HG02610 (cell line): ENCODE measurements around the gene CD33.
"Not testable (repeated sequence)": the region's sequence is repeated elsewhere in the genome, so short reads cannot be mapped to it uniquely, and the experiment has no call there.

ENCODE experiments used
- ATAC-seq: cut with Tn5 transposase; IDR thresholded peaks from one replicate; pipeline ENCODE4 v1.9.1; 2021; ENCODE audit warnings: mild to moderate bottlenecking, moderate library complexity; ENCODE audit not compliant: unreplicated experiment

The CD33 gene

DNA sequence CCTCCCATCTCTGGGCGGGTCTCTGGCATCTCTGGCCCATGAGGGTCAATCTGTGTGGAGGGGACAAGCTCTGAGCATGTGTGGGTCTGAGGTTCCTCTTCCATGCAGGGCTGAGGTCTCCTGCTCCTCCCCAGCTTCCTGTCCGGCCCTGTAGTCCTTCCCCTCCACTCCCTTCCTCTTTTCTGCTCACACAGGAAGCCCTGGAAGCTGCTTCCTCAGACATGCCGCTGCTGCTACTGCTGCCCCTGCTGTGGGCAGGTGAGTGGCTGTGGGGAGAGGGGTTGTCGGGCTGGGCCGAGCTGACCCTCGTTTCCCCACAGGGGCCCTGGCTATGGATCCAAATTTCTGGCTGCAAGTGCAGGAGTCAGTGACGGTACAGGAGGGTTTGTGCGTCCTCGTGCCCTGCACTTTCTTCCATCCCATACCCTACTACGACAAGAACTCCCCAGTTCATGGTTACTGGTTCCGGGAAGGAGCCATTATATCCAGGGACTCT lies at the start of gene CD33:
CD33 (plus strand) TSS at position 183 of the 496 bp plus-strand sequence; CDS start at position 222, 39 bp downstream.
- ATAC-seq, result not testable (repeated sequence)

DNA sequence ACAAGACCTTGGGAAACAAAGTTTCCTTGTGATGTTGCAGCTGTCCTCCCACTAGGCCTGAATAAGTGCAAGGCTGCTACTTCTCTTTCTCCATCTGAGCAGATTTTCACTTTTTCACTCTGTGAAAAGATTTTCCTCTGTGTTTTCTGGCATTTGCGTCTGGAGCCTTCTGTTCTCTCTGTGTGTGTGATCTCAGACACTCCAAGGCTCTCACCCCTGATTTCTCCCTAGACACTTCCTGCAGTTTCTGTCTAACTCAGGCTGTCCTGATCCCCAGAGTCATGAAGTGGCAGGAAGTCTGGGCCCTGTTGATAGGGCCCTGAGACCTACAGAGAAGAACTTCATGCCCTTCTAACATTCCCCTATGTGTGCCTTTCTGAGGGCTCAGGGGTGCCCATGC lies 45.6 kb upstream of the CD33 start:
- no peak for ATAC-seq

DNA sequence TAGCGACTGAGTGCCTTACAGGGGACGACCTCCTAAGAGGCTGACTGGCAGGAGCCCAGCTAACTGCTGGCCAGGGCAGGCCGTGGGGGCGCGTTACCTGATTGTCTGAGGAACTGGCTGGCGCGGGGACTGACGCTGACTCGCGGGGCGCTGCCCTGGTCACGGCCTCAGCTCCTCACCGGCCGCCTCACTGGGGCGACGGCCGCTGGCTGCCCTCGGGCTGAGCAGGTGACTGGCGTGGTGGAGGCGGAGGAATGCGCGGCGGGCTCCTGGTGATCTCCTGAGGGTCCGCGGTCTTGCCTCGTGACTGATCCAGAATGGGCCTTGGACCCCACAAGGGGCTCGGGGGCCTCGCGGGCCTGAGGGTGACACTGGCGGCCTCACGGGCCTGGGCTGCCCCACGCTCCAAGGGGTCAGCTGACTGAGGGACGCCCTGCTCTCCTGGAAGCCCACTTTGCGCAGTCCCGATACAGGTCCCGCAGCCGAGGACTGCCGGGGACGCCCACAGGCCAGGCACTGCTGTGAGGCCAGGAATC lies 43.4 kb upstream of the CD33 start:
- ATAC-seq, result no peak

DNA sequence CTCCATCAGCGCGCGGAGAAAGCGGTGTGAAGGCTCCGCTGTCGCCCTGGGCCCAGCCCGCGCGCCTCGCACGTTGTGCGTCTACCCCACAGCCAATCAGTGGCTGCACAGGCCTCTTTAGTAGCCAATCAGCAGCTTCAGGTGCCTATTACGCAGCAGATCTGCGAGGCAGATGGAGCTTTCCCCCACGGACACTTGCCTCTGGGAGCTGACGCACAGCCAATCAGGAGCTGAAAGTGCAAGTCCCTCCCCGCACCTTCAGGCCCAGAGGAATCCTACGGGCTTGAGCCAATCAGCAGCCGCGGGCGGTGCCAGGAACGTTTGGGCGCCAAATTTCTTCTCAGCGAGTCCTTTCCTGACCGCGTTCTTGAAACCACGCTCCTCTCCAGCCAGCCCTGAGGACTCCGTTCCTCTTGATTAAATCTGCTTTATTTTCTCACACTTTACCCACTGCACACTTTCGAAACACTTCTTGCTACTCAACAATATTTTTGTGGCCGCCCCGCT lies 42.9 kb upstream of the CD33 start:
- ATAC-seq, result no peak

DNA sequence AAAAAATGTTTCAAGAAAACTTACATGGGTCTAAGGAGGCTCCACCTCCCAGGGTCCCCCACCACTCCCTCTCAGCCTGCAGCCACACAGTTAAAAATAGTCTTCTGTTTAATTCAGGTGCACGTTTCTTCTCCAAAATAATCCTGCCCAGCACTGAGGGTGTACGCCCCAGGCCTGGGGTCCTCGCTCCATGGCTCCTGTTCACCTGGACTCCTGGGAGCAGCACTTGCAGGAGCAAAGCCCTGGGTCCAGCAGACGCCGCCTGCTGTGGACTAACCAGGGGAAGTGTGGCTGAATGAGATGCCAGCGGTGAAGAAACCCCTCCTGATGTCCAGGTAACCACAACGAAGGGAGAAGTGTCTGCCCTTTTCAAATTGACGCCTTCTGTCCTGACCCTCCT lies 41.3 kb upstream of the CD33 start:
- no peak for ATAC-seq

DNA sequence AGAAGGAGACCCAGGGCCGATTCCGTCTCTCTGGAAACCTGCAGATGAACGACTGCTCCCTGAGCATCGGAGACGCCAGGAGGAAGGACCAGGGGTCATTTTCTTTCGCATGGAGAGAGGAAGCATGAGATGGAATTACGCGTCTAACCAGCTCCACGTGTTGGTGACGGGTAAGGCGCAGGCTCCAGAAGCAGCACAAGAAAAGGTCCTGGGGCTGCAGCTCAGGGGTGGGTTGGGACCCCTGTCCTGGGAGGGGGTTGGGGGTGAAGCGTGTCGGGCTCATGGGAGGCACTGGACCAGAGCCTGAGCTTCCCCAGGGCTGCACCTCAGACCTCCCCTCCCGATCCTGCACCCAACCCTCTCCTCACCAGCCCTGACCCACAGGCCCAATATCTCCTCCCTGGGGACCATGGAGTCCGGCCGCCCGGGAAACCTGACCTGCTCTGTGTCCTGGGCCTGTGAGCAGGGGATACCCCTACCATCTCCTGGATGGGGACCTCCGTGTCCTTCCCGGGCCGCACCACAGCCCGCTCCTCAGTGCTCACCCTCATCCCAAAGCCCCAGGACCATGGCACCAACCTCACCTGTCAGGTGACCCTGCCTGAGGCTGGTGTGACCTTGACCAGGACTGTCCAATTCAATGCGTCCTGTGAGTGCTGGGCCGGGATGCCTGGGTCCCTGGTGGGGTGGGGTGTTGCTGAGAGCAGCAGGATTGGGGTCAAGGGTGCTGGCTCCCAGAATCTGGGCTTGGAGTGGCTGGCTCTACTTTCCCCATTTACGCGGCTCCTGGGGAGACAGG lies 39.6 kb upstream of the CD33 start:
- no peak for ATAC-seq

DNA sequence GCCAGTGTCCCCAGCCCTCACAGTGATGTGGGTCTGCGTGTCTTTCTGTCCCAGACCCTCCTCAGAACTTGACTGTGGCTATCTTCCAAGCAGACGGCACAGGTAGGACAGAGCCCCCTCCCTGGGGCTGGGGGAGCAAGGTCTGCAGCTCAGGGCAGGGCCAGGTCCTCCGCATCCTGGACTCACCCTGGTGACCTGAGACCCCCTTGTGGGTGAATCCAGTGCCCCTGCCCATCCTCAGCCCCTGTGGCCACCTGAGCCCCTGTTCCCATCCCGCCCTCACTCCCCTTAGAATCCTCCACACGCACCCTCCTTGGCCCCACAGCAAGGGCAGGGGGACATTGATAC lies 39.0 kb upstream of the CD33 start:
- ATAC-seq, result no peak

DNA sequence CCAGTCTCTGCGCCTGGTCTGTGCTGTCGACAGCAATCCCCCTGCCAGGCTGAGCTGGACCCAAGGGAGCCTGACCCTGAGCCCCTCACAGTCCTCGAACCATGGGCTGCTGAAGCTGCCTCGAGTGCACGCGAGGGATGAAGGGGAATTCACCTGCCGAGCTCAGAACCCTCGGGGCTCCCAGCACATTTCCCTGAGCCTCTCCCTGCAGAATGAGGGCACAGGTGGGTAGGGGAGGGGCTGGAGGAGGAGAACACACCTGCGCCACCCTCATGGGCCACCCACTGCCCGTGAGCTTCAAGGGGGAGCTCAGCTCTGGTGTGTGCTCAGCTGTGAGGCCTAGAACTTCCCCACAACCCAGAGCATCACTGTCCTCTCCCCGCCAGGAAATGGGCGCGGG lies 38.6 kb upstream of the CD33 start:
- no peak for ATAC-seq

DNA sequence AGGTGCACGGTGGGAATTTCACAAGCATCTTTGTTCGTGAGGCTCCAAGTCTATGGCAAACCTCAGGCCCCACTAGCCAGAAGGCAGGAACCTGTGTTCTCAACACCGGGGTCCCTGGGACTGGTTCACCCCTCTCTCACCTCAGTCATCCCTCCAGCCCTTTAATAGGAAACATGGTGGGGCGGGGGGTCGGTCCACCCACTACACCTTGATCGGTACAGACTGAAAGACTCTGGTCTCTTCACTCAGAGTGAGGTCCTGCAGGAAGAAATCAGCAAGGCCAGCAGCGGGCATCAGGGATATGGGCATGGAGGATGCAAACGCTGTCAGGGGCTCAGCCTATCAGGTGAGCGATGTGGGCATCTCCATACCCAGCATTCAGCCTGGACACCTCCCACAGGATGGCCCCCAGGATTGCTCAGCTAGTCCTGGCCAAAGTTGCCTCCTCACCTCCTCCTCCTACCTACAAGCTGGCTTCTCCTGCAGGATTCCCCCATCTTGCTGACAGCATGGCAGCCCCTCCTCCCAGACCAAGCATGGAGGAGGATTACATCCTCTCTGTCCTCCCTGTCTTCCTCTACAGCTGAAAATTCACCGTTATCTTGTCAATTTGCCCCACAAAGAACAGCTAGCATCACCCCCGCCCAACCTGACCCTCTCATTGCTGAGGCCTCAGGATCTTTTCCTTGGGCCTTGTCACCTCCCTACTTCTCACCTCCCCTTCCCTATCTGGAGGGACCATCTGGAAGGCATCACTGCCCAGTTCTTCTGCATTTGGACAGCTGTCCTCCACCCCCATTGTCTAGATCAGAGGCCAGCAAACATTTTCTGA lies 37.3 kb upstream of the CD33 start:
- ATAC-seq, result no peak

DNA sequence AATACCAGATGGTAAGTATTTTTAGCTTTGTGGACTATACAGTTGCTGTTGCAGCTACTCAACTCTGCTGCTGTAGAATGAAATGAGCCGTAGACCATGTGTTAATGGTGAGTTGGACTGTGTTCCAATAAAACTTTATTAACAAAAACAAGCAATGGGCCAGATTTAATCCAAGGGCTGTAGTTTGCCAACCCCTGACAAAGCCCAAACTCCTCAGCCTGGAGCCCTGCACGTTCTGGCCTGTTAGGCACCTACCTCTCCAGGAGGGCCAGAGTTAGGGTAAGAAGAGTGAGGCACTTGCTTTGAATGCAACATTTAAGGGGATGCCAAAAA lies 36.7 kb upstream of the CD33 start:
- ATAC-seq, result no peak

DNA sequence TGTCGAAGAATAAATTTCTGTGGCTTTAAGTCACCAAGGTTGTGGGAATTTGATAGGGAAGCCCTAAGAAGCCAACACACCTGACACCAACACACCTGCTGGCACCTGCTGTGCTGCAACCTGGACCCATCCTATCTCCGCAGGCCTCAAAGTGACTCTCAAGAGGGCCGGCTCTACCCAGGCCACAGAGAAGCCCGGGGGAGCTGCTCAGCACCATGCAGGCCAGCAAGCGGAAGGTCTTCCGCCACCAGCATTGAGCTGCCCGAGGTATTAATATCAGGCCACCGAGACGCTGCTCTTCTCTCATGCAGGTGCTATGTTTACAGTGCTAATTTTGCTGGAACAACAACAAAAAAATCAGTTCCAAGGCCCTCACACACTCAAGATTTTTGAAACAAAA lies 32.2 kb upstream of the CD33 start:
- ATAC-seq, result no peak

DNA sequence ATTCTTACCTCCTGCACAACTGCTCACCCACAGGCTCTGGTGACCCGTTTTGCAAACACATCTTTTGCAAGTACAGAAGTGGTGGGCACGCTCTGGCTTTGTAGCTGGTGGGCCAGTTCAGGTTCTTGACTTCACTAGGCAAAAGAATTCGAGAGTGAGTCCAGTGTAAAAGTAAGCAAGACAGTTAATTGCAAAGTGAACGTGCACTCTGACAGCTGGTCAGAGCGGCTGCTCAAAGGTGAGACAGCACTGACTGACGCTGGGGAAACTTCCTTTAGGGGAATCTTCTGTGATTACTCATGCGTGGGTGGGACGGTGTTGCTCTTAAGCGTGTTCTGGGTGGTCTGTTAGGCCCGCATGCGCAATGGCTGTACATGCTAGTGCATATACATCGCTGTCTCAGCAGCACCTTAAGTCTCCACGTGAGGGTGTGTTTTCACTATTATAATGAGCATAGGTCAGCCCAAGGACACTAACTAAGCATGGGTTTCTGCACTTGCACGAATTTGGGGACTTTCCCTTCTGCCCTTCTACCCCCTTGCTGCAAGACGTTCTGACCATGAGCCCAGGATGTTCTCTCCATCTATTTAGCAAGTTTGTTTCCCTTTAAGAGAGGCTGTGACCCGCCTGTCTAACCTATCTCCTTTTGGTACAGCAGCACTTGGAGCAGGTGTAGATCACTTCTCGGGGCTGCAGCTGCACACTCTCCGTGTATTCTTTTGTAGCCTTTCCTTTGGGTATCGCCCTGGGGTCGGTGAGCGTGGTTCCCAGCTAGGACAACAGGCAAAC lies 30.2 kb upstream of the CD33 start:
- no peak for ATAC-seq

DNA sequence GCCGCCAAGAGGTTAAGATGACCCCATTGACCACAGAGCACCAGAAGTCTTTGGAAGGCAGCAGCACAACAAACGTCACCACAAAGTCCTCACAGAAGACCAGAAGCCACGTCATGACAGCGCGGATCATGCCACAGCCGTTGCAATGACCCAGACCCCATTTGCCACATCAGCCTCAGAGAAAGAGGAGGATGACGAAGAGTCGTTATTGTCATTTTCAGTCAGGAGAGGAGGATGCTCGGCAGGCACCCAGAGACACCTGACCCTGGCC lies 29.6 kb upstream of the CD33 start:
- ATAC-seq, result no peak

DNA sequence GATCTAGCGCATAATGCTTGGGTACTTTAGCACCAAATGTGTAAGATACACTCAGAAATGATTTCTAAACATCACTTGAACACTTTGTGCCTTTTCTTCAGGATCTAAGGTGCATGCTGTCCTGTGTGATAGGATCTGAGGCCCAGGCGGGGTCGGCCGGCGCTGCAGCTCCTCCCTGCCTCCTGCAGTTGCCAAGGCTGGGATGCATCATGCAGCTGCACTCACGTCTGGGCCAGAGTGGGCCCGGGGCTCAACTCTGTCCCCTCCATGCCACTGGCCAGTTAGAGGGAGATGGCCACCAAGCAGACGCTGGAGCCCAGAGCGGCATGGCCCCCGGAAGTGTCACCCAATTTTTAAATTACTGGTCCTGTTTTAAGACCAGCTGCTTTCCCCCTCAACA lies 29.3 kb upstream of the CD33 start:
- no peak for ATAC-seq

DNA sequence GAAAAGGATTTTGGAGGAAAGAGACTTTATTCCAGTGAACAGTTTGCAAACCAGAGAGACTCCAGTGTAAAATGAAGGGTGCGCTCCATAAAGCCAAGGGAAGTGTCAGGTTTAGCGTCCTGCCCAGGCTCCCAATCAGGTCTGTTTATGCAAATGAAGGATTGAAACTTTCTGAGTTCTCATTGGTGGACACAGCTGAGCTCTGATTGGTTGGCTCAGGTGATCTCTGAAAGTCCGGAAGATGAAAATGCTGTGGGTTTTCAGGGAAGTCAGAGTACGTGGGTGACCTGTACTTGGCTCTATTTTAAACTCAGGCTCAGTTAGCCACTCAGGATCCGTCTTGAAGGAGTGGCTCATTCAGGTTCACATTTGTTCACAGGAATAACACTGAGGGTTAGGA lies 28.7 kb upstream of the CD33 start:
- ATAC-seq, result no peak

DNA sequence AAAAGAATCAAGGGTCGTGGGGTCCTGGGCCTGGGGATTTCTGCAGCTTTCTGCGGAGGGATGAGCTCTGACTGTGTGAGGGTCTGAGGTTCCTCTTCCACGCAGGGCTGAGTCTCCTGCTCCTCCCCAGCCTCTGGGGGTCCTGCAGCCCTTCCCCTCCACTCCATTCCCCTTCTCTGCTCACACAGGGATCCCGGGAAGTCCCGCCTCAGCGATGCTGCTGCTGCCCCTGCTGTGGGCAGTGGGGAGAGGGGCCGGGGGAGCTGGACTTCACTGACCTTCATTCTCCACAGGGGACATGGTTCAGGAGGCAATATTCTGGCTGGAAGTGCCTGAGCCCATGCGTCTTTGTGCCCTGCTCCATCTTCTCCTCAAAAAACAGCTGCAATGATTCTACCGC lies 26.2 kb upstream of the CD33 start:
- no peak for ATAC-seq

DNA sequence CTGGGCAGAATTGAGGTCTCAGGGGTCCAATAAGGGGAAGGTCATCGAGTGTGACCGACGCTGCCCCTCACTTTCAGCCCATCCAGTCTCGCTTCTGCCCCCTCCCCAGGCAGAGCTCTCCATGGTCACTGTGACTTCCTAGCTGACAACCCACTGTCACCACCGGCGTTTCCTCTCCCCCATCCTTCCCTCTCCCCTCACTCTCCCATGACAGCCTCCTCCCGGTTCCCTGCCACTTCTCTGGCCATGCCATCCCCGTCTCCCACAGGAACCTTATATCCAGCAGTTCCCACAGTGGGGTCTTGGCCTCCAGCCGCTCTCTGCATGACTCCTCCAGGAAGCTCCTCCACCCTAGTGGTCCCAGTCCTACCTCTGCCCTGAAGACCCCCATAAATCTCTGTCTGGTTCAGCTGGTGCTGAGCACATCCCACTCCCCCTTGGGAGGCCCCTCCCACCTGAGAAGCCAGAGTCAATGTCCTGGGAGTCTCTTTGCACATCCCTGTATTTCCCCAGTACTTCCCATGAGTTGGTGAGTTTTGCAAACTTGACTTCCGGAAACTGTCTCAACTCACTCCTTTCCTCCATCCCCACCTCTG lies 24.7 kb upstream of the CD33 start:
- no peak for ATAC-seq

DNA sequence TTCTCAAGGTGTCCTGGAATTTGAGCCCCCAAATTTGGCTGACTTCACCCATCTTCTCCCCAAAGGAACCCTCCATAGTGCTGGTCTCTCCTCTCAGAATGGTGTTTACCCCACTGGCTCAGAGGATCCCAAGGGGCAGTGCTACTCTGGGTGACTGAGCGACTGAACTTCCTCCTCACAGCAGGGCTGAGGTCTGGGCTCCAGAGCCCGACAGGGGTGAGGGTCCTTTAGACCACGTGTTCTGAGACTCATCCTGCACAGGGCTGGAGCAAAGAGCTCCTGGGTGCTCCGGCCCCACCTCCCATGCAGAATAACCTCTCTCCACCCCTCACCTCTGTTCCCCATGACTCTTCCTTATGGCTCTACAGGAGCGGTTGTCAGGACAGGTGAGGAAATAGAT lies 23.2 kb upstream of the CD33 start:
- ATAC-seq, result no peak

DNA sequence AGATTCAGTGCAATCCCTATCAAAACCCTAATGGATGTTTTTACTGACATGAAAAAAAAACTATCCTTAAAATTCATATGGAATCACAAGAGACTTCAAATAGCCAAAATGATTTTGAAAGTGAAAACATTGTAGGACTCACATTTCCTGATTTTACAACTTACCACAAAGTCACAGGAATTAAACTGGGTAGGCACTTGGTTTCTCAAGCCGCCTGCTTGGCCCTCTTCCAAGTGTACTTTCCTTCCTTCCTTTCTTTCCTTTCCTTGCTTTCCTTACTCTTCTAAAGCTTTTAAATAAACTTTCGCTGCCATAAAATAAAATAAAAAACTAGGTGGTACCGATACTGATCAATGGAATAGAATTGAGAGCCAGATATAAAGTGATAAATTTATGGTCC lies 21.0 kb upstream of the CD33 start:
- ATAC-seq, result no peak

DNA sequence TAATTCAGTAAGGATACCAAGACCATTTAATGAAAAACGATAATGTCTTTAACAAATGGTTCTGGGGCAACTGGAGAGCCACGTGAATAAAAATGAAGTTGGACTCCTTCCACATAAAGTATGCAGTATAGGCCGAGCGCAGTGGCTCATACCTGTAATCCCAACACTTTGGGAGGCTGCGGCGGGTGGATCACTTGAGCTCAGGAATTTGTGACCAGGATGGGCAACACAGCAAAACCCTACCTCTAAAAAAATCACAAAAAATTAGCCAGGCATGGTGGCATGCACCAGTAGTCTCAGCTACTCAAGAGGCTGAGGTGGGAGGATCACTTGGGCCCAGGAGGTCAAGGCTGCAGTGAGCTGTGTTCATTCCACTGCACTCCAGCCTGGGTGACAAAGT lies 20.6 kb upstream of the CD33 start:
- ATAC-seq, result no peak

DNA sequence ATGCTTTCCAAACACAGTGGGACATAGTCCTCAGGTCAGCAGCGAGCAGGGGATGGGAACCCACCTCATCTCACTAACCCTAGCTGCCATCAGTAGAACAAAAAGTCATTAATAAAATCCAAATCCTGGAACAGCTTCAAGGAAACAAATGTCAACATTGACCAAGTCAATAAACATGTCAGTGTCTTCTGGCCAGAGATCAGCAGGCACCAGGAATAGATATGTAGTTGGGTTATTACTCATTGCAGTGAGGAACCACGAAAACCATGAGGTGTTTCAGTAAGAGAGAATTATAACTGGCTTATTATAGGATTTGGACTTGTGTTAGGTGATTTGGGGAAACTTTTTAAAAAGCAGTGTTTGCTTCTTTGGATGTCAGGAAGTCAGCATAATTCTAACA lies 17.1 kb upstream of the CD33 start:
- no peak for ATAC-seq
